Suppressor macrophage (primary cell): Measurements from ENCODE around the gene PCDHGA12.
"Not testable (repeated sequence)": the region's sequence is repeated elsewhere in the genome, so short reads cannot be mapped to it uniquely, and the experiment has no call there.

Experiments
- DNase-seq, 4 experiments: peaks; one replicate each; pipeline ENCODE4 v3.0.0-alpha.2; 2020 to 2022

Gene PCDHGA12

DNA sequence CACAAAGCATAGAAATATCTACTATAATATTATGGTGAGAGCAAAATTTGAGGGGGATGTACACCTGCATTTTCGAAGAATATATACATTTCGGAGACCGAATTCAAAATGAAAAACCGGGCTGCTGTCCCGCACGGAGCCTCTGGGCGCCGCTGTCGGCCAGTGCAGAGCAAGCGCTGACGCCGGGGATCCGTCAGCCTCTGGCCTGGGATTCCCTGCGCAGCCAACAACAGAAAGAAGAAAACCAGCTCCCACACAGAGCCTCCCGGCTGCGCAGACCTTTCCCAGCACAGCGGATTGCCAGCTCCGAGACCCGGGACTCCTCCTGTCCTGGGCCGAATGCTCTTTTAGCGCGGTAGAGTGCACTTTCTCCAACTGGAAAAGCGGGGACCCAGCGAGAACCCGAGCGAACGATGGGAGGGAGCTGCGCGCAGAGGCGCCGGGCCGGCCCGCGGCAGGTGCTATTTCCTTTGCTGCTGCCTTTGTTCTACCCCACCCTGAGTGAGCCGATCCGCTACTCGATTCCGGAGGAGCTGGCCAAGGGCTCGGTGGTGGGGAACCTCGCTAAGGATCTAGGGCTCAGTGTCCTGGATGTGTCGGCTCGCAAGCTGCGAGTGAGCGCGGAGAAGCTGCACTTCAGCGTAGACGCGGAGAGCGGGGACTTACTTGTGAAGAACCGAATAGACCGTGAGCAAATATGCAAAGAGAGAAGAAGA lies 22.4 kb upstream of the PCDHGA12 start, which contains the start of gene PCDHGB6:
Gene PCDHGB6 (plus strand): TSS at position 232 of the 716 bp plus-strand sequence. CDS start 182 bp downstream, at position 414.
- DNase-seq = peak; percentile 43 to 81 (median 62)

DNA sequence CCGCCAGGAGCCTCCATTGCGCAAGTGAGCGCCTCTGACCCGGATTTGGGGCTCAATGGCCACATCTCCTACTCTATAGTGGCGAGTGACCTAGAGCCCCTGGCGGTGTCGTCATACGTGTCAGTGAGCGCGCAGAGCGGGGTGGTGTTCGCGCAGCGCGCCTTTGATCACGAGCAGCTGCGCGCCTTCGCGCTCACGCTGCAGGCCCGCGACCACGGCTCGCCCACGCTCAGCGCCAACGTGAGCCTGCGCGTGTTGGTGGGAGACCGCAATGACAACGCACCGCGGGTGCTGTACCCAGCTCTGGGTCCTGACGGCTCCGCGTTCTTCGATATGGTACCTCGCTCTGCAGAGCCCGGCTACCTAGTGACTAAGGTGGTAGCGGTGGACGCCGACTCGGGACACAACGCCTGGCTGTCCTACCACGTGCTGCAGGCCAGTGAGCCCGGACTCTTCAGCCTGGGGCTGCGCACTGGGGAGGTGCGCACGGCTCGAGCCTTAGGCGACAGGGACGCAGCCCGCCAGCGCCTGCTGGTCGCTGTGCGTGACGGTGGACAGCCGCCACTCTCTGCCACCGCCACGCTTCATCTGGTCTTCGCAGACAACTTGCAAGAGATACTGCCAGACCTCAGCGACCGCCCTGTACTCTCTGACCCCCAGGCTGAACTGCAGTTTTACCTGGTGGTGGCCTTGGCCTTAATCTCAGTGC lies 20.6 kb upstream of the PCDHGA12 start:
- DNase-seq = no peak

DNA sequence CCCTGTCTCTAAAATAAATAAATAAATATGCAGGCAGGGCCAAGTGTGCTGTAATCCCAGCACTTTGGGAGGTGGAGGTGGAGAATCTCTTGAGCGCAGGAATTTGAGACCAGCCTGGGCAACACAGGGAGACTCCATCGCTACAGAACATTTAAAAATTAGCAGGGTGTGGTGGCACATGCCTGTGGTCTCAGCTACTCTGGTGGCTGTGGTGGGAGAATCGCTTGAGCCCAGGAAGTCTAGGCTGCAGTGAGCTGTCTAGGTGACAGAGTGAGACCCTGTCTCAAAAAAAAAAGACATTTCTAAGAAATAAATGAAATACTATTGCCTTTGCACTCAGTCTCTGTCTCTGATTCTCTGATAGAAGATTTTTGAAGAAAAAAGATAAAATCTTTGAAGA lies 18.7 kb upstream of the PCDHGA12 start:
- DNase-seq = no peak

DNA sequence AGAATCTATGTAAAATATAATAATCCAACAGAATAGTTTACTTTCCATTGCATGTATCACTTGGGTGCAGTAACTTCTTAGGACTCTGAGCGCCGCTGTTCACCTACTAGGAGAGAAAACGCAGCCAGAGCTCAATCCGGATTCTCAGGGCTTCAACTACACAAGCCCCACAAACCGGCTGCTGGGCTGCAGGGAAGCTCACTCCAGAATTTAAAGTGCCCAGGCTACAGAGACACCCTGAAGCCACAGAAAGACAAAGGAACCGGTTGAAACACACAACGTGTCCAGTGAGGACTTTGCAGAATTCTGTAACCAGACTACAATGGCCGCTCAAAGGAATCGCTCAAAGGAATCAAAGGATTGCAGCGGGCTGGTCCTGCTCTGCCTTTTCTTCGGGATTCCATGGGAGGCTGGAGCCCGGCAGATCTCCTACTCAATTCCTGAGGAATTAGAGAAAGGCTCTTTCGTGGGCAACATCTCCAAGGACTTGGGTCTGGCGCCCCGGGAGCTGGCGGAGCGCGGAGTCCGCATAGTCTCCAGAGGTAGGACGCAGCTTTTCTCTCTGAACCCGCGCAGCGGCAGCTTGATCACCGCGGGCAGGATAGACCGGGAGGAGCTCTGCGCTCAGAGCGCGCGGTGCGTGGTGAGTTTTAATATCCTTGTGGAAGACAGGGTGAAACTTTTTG lies 17.3 kb upstream of the PCDHGA12 start, which contains the start of gene PCDHGA10:
Gene PCDHGA10 (plus strand): TSS at position 134 of the 686 bp plus-strand sequence. CDS start 189 bp downstream, at position 323.
- peak; percentile 67 to 83 (median 77) for DNase-seq

DNA sequence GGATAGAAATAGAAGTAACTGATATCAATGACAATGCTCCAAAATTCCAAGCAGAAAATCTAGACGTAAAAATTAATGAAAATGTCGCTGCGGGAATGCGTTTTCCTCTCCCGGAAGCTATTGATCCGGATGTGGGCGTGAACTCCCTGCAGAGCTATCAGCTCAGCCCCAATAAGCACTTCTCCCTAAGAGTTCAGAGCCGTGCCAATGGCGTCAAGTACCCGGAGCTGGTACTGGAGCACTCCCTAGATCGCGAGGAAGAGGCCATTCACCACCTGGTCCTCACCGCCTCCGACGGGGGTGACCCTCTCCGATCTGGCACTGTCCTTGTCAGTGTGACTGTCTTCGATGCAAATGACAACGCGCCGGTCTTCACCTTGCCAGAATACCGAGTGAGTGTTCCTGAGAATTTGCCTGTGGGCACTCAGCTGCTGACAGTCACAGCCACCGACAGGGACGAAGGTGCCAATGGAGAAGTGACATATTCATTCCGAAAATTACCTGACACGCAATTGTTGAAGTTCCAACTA lies 16.7 kb upstream of the PCDHGA12 start:
- DNase-seq = no peak

DNA sequence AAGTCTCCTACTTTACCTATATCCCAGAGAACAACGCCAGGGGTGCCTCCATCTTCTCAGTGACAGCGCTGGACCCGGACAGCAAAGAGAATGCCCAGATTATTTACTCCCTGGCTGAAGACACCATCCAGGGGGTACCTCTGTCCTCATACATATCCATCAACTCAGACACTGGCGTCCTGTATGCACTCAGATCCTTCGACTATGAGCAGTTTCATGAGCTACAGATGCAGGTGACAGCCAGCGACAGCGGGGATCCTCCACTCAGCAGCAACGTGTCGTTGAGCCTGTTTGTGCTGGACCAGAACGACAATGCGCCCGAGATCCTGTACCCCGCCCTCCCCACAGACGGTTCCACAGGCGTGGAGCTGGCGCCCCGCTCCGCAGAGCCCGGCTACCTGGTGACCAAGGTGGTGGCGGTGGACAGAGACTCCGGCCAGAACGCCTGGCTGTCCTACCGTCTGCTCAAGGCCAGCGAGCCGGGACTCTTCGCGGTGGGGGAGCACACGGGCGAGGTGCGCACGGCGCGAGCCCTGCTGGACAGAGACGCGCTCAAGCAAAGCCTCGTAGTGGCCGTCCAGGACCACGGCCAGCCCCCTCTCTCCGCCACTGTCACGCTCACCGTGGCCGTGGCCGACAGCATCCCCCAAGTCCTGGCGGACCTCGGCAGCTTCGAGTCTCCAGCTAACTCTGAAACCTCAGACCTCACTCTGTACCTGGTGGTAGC lies 15.6 kb upstream of the PCDHGA12 start:
- DNase-seq = not testable (repeated sequence)

DNA sequence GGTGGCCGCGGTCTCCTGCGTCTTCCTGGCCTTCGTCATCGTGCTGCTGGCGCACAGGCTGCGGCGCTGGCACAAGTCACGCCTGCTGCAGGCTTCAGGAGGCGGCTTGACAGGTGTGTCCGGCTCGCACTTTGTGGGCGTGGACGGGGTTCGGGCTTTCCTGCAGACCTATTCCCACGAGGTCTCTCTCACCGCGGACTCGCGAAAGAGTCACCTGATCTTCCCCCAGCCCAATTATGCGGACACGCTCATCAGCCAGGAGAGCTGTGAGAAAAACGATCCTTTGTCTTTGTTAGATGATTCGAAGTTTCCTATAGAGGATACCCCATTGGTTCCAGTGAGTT lies 15.1 kb upstream of the PCDHGA12 start:
- not testable (repeated sequence) for DNase-seq

DNA sequence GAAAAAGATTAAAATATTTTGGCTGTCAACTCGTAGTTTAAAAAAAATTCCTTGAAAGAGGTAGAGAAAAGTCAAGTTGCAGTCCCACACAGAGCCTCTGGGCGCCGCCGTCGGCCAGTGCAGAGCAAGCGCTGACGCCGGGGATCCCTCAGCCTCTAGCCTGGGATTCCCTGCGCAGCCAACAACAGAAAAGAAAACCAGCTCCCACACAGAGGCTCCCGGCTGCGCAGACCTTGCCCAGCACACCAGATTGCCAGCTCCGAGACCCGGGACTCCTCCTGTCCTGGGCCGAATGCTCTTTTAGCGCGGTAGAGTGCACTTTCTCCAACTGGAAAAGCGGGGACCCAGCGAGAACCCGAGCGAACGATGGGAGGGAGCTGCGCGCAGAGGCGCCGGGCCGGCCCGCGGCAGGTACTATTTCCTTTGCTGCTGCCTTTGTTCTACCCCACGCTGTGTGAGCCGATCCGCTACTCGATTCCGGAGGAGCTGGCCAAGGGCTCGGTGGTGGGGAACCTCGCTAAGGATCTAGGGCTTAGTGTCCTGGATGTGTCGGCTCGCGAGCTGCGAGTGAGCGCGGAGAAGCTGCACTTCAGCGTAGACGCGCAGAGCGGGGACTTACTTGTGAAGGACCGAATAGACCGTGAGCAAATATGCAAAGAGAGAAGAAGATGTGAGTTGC lies 12.7 kb upstream of the PCDHGA12 start, which contains the start of gene PCDHGB7:
Gene PCDHGB7 (plus strand): TSS at position 184 of the 679 bp plus-strand sequence. CDS start 183 bp downstream, at position 367.
- DNase-seq = peak; percentile 83 to 93 (median 88)

DNA sequence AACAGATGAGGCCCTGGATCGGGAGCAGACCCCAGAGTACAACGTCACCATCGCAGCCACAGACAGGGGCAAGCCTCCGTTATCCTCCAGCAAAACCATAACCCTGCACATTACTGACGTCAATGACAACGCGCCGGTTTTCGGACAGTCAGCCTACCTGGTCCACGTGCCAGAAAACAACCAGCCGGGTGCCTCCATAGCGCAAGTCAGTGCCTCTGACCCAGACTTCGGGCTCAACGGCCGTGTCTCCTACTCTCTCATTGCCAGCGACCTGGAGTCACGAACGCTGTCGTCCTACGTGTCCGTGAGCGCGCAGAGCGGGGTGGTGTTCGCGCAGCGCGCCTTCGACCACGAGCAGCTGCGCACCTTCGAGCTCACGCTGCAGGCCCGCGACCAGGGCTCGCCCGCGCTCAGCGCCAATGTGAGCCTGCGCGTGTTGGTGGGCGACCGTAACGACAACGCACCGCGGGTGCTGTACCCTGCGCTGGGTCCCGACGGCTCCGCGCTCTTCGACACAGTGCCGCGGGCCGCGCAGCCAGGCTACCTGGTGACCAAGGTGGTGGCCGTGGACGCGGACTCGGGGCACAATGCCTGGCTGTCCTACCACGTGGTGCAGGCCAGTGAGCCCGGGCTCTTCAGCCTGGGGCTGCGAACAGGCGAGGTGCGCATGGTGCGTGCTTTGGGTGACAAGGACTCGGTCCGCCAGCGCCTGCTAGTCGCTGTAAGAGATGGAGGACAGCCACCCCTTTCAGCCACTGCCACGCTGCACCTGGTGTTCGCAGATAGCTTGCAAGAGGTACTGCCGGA lies 11.0 kb upstream of the PCDHGA12 start:
- no peak for DNase-seq

DNA sequence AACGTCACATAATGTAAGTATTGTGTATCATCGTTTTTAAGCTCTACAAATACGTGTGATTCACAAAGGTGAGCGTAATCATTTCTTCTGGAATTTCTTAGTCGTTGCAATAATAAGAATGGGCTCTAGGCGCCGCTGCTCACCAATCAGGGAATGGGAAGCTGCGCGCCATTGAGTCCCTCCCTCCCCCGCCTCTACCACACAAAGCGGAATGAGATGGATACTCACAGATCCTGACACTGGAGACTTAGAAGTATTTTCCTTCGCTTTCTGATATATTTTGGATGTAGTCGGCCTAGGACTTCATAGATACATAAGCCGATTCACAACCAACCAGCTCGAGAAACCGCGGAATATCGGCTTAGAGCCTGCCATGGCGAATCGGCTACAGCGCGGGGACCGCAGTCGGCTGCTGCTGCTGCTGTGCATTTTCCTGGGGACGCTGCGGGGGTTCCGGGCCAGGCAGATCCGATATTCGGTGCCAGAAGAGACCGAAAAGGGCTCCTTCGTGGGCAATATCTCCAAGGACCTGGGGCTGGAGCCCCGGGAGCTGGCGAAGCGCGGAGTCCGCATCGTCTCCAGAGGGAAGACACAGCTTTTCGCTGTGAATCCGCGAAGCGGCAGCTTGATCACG lies 9.3 kb upstream of the PCDHGA12 start, which contains the start of gene PCDHGA11:
Gene PCDHGA11 (plus strand): TSS at position 197 of the 634 bp plus-strand sequence. CDS start 177 bp downstream, at position 374.
- DNase-seq = peak; percentile 79 to 87 (median 86)

DNA sequence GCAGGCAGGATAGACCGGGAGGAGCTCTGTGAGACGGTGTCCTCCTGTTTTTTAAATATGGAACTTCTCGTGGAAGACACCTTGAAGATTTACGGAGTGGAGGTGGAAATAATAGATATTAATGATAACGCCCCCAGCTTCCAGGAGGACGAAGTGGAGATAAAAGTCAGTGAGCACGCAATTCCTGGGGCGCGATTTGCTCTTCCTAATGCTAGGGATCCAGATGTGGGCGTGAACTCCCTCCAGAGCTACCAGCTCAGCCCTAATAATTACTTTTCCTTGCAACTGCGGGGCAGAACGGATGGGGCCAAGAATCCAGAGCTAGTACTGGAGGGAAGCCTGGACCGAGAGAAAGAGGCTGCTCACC lies 8.8 kb upstream of the PCDHGA12 start:
- no peak for DNase-seq

DNA sequence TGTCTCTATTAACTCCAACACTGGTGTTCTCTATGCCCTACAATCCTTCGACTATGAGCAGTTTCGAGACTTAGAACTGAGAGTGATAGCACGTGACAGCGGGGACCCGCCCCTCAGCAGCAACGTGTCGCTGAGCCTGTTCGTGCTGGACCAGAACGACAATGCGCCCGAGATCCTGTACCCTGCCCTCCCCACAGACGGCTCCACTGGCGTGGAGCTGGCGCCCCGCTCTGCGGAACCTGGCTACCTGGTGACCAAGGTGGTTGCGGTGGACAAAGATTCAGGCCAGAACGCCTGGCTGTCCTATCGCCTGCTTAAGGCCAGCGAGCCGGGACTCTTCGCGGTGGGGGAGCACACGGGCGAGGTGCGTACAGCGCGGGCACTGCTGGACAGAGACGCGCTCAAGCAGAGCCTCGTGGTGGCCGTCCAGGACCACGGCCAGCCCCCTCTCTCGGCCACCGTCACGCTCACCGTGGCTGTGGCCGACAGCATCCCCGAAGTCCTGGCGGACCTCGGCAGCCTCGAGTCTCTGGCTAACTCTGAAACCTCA lies 7.5 kb upstream of the PCDHGA12 start:
- DNase-seq = no peak

DNA sequence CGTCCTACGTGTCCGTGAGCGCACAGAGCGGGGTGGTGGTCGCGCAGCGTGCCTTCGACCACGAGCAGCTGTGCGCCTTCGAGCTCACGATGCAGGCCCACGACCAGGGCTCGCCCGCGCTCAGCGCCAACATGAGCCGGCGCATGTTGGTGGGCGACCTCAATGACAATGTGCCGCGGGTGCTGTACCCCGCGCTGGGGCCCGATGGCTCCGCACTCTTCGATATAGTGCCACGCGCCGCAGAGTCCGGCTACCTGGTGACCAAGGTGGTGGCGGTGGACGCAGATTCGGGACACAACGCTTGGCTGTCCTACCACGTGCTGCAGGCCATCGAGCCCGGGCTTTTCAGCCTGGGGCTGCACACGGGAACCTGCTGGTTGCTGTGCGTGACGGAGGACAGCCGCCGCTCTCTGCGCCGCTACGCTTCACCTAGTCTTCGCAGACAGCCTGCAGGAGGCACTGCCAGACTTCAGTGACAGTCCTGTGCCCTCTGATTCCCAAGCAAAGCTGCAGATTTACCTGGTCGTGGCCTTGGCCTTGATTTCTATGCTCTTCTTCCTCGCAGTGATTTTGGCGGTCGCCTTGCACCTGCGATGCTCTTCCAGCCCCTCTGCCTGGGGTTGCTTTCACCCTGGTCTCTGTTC lies 2.4 kb upstream of the PCDHGA12 start:
- no peak for DNase-seq

DNA sequence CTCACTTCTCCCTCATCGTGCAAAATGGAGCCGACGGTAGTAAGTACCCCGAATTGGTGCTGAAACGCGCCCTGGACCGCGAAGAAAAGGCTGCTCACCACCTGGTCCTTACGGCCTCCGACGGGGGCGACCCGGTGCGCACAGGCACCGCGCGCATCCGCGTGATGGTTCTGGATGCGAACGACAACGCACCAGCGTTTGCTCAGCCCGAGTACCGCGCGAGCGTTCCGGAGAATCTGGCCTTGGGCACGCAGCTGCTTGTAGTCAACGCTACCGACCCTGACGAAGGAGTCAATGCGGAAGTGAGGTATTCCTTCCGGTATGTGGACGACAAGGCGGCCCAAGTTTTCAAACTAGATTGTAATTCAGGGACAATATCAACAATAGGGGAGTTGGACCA lies 979 bp downstream of the PCDHGA12 start:
- DNase-seq = peak; percentile 5 to 45 (median 38)

DNA sequence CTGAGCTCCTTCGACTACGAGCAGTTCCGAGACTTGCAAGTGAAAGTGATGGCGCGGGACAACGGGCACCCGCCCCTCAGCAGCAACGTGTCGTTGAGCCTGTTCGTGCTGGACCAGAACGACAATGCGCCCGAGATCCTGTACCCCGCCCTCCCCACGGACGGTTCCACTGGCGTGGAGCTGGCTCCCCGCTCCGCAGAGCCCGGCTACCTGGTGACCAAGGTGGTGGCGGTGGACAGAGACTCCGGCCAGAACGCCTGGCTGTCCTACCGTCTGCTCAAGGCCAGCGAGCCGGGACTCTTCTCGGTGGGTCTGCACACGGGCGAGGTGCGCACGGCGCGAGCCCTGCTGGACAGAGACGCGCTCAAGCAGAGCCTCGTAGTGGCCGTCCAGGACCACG lies 2.0 kb downstream of the PCDHGA12 start:
- DNase-seq = not testable (repeated sequence)

DNA sequence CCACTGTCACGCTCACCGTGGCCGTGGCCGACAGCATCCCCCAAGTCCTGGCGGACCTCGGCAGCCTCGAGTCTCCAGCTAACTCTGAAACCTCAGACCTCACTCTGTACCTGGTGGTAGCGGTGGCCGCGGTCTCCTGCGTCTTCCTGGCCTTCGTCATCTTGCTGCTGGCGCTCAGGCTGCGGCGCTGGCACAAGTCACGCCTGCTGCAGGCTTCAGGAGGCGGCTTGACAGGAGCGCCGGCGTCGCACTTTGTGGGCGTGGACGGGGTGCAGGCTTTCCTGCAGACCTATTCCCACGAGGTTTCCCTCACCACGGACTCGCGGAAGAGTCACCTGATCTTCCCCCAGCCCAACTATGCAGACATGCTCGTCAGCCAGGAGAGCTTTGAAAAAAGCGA lies 2.4 kb downstream of the PCDHGA12 start:
- not testable (repeated sequence) for DNase-seq

DNA sequence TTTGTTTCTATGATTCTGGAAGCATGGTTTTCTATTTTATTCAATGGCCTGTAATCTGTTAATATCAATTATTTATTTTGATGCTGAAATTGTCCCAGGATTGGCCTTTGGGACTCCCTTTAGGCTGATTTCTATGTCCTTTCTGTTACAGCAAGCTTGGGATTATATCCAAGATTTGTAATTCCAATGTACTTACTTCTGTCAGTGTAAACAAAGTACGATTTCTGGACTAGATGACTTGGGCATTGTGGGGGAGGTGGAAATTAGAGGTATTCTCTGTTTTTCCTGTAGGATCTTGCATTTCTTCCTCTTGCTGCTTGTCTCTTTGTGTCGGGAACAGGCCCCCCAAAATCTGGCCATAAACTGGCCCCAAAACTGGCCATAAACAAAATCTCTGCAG lies 3.7 kb downstream of the PCDHGA12 start:
- no peak for DNase-seq

DNA sequence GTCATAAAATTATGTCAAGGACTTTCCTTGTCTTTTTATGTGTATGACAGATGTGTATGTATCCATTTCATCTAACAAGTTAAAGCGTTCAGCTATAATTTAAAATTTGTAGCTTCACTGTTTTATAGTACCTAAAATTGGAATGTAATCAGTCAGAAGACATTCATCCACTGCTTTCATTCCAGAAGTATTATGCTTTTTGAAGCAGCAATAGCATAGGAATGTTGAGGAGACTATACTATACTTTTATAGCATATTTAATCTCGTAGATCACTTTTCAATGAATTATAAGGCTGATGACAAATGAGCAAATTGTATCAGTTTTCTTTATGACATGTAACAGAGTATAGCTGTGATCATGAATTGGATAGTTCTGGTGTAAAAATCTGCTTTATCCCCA lies 6.9 kb downstream of the PCDHGA12 start:
- DNase-seq = no peak

DNA sequence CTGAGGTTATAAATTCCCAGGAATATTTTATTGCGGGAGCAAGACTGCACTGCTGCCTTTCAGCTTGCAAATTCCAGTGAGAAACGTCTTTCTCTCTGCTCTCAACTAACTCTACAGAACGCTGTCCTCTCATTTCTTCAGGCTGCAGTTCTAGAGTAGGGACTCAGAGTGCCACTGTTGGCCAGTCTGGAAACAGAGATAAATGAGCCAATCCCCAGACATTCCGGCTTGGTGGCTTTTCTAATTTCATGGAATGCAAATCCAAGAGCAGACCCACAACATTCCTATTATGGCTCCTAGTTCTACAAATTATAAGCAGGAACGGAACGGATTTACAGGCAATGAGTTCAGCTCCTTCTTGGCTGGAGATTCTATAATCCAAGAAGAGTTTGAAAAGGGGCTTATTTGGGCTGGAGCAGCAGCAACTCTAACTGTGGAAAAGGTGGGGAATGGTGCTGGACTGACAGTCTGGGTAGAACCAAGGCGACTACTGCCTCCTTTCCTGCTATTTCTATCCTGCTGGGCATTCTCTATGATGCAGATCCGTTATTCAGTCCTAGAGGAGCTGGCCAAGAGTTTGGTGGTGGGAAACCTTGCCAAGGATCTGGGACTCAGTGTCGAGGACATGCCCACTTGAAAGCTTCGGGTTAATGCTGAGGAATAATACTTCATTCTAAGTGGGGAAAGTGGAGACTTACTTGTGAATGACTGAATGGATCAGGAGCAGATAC lies 9.3 kb downstream of the PCDHGA12 start:
- DNase-seq = no peak
